AG10803 (cell line): ENCODE measurements around the gene RORC.
"Not testable (repeated sequence)": the region's sequence is repeated elsewhere in the genome, so short reads cannot be mapped to it uniquely, and the experiment has no call there.

Experiments used
- DNase-seq: peaks from one replicate; pipeline ENCODE4 v3.0.0; 2010; ENCODE audit warnings: low read depth
- H3K4me3 ChIP-seq: 2 replicates; pipeline ENCODE4 v1.5.1; 2011; ENCODE audit warnings: mild to moderate bottlenecking, low read length, control low read depth
- CTCF ChIP-seq: conservative IDR thresholded peaks from 2 replicates; pipeline ENCODE4 v1.5.1; 2011; ENCODE audit warnings: mild to moderate bottlenecking, low read length, control low read depth, inconsistent platforms

RORC gene

GRCh38 chr1:151782741-151783140 lies 48.9 kb downstream of the RORC start:
- no peak for TF ChIP-seq CTCF
- DNase-seq, result no peak
- no peak overlapping the region for H3K4me3 ChIP-seq

- not testable (repeated sequence) for H3K4me3 ChIP-seq, DNase-seq
These were observed 49.6 kb downstream of the RORC start for GRCh38 chr1:151782026-151782425.

GRCh38 chr1:151780736-151781135 lies 50.9 kb downstream of the RORC start:
- not testable (repeated sequence) for H3K4me3 ChIP-seq, DNase-seq

GRCh38 chr1:151779852-151780251 lies 51.8 kb downstream of the RORC start:
- no peak for TF ChIP-seq CTCF
- no peak overlapping the region for H3K4me3 ChIP-seq
- DNase-seq, result no peak

- TF ChIP-seq CTCF, result no peak
- no peak overlapping the region for H3K4me3 ChIP-seq
- DNase-seq, result no peak
These were observed 54.3 kb downstream of the RORC start for GRCh38 chr1:151777317-151777716.

GRCh38 chr1:151776665-151777062 lies 54.9 kb downstream of the RORC start:
- no peak for TF ChIP-seq CTCF
- no peak overlapping the region for H3K4me3 ChIP-seq
- DNase-seq, result no peak

- DNase-seq, result no peak
- TF ChIP-seq CTCF, result no peak
- no peak overlapping the region for H3K4me3 ChIP-seq
These were observed 55.5 kb downstream of the RORC start for GRCh38 chr1:151775894-151776664.

- no peak overlapping the region for H3K4me3 ChIP-seq
- no peak for DNase-seq
- no peak for TF ChIP-seq CTCF
These were observed 57.2 kb downstream of the RORC start for GRCh38 chr1:151774256-151774922.
